Gastroesophageal sphincter (tissue), 4 donors: ENCODE data around the gene SPI1. TPM values are rescaled to one million over a fixed set of nuclear protein-coding genes. Genes with fewer than 3 reads are reported as not detected.

ENCODE experiments used
- ATAC-seq: fragments of 150-250 bp; one replicate; pipeline ENCODE4 v1.9.1; 2016; ENCODE audit warnings: mild to moderate bottlenecking, moderate library complexity
- H3K27ac ChIP-seq, 4 donors: fragments of 200-600 bp; sonication (generic) in 3 of 4; 1 replicate in 3 of 4; 2 replicates in 1 of 4; pipeline ENCODE4 v1.5.1; 2016 to 2019
- H3K27me3 ChIP-seq: fragments of 200-600 bp; sonication (generic); one replicate; pipeline ENCODE4 v1.5.1; 2019
- H3K36me3 ChIP-seq, 2 donors: fragments of 200-600 bp; sonication (generic); one replicate each; pipeline ENCODE4 v1.5.1; 2019; ENCODE audit warnings: control low read depth in 1 of 2
- H3K4me1 ChIP-seq, 3 donors: fragments of 200-600 bp; sonication (generic); 1 replicate in 2 of 3; 2 replicates in 1 of 3; pipeline ENCODE4 v1.5.1; 2016 to 2019; ENCODE audit warnings: control low read depth in 2 of 3
- H3K4me3 ChIP-seq, 2 donors: fragments of 200-600 bp; sonication (generic); one replicate each; pipeline ENCODE4 v1.5.1; 2019; ENCODE audit warnings: mild to moderate bottlenecking in 1 of 2, moderate library complexity in 1 of 2
- H3K9me3 ChIP-seq, 3 donors: fragments of 200-600 bp; sonication (generic); one replicate each; pipeline ENCODE4 v1.5.1; 2017 to 2019; ENCODE audit warnings: control low read depth in 2 of 3
- CTCF ChIP-seq, 4 experiments: fragments of 200-600 bp in 2 of 4; fragments of 450-650 bp in 2 of 4; sonication (generic) in 1 of 4; IDR thresholded peaks; one replicate each; pipeline ENCODE4 v1.5.1; 2017 to 2019; ENCODE audit warnings: antibody characterized with exemption in 4 of 4, mild to moderate bottlenecking in 2 of 4, moderate library complexity in 2 of 4
- EP300 ChIP-seq: sonication (generic); formaldehyde crosslinking; IDR thresholded peaks from one replicate; pipeline ENCODE4 v1.6.1; 2017; ENCODE audit warnings: antibody characterized with exemption, mild to moderate bottlenecking
- POLR2A ChIP-seq, 2 donors: fragments of 450-650 bp; IDR thresholded peaks; one replicate each; pipeline ENCODE4 v1.6.1; 2017; ENCODE audit warnings: antibody characterized with exemption in 2 of 2, mild to moderate bottlenecking in 2 of 2, moderate library complexity in 1 of 2
- POLR2AphosphoS5 ChIP-seq: sonication (generic); formaldehyde crosslinking; IDR thresholded peaks from one replicate; pipeline ENCODE4 v1.6.1; 2017; ENCODE audit warnings: antibody characterized with exemption
- WGBS, 2 donors: methylation state at CpG; one replicate each; pipeline ENCODE4 v1.1.5; 2018; ENCODE audit warnings: low coverage in 1 of 2; 5-methylcytosine and 5-hydroxymethylcytosine counted together
- total RNA-seq, 4 donors: library from RNA; depleted of rRNA; stranded (reverse); fragments of >200 nt; gene quantifications; one replicate each; pipeline ENCODE4 v1.1.0, GENCODE V29; 2016

The SPI1 gene
- total RNA-seq, 4 donors from 2014 or later, result 4.2 to 32.4 (median 14.7) TPM

GRCh38 chr11:47333526-47333845 lies 44.9 kb downstream of the SPI1 start:
- Histone ChIP-seq H3K36me3 (peaks cover 0 to 8% of the 10 kb centered on the region in 2 donors), H3K4me3 (no peak overlapping the region), H3K27ac (no peak overlapping the region), H3K4me1 (peaks cover 0 to 23% (median 12%) of the 10 kb centered on the region in 3 donors), H3K9me3 (no peaks in the 10 kb centered on the region), H3K27me3 (no peaks in the 10 kb centered on the region)
- no peak for ATAC-seq
- TF ChIP-seq CTCF (IDR thresholded peaks at IDR 0.05) (no peak), POLR2AphosphoS5 (no peak), EP300 (no peak), POLR2A (IDR thresholded peaks at IDR 0.05) (no peak)
- WGBS, 2 donors, result 100% methylated on average over 4 of the region's 14 CpGs; no CpG with 5 or more reads in 1 of the 2 donors

GRCh38 chr11:47332791-47333525 lies 45.4 kb downstream of the SPI1 start:
- Histone ChIP-seq H3K36me3 (peaks cover 0 to 8% of the 10 kb centered on the region in 2 donors), H3K27ac (no peak overlapping the region)
- ATAC-seq, result no peak

GRCh38 chr11:47332303-47332711 lies 46.0 kb downstream of the SPI1 start:
- peaks cover 0 to 8% of the 10 kb centered on the region in 2 donors for H3K36me3 ChIP-seq
- H3K27ac ChIP-seq, result no peak overlapping the region
- 53 to 60% methylated on average over 2 to 3 of the region's 13 CpGs for WGBS, 2 donors
- no peak for TF ChIP-seq POLR2AphosphoS5
- no peak for TF ChIP-seq CTCF (IDR thresholded peaks at IDR 0.05)
- no peak for TF ChIP-seq EP300
- TF ChIP-seq POLR2A (IDR thresholded peaks at IDR 0.05), result no peak
- no peaks in the 10 kb centered on the region for H3K9me3 ChIP-seq
- no peak for ATAC-seq
- H3K27me3 ChIP-seq, result no peaks in the 10 kb centered on the region
- H3K4me3 ChIP-seq, result no peak overlapping the region
- H3K4me1 ChIP-seq, result peaks cover 0 to 23% (median 12%) of the 10 kb centered on the region in 3 donors

More at GRCh38 chr11:47332791-47333525, 45.4 kb downstream of the SPI1 start:
- TF ChIP-seq POLR2A (IDR thresholded peaks at IDR 0.05), result no peak
- TF ChIP-seq CTCF (IDR thresholded peaks at IDR 0.05), result no peak
- no peak for TF ChIP-seq EP300
- TF ChIP-seq POLR2AphosphoS5, result no peak
- WGBS, 2 donors, result 100% methylated on average over 2 of the region's 20 CpGs; no CpG with 5 or more reads in 1 of the 2 donors
- H3K4me1 ChIP-seq, result peaks cover 0 to 23% (median 12%) of the 10 kb centered on the region in 3 donors
- no peaks in the 10 kb centered on the region for H3K27me3 ChIP-seq
- H3K9me3 ChIP-seq, result no peaks in the 10 kb centered on the region
- H3K4me3 ChIP-seq, result no peak overlapping the region

- H3K36me3 ChIP-seq, result peaks cover 0 to 8% of the 10 kb centered on the region in 2 donors
Observed at GRCh38 chr11:47331454-47332302, 46.7 kb downstream of the SPI1 start.

More at GRCh38 chr11:47331454-47332302, 46.7 kb downstream of the SPI1 start:
- no peaks in the 10 kb centered on the region for H3K9me3 ChIP-seq
- H3K27me3 ChIP-seq, result no peaks in the 10 kb centered on the region
- no peak for TF ChIP-seq EP300
- TF ChIP-seq POLR2AphosphoS5, result no peak
- no peak for TF ChIP-seq CTCF (IDR thresholded peaks at IDR 0.05)
- TF ChIP-seq POLR2A (IDR thresholded peaks at IDR 0.05), result no peak
- 73% methylated on average over 3 of the region's 21 CpGs; no CpG with 5 or more reads in 1 of the 2 donors for WGBS, 2 donors
- H3K4me1 ChIP-seq, result peaks cover 0 to 23% (median 12%) of the 10 kb centered on the region in 3 donors
- no peak for ATAC-seq
- H3K4me3 ChIP-seq, result no peak overlapping the region
- H3K27ac ChIP-seq, result no peak overlapping the region
